Measurements from ENCODE around the gene PNMT. TPM values are rescaled to one million over a fixed set of nuclear protein-coding genes. Genes with fewer than 3 reads are reported as not detected.

The PNMT gene
- total and polyA plus RNA-seq, 2 of the 13 experiments (the other 11 are each of a cell fraction or from before 2014, with no cell fraction given), result 0.25 TPM; not detected in 1

DNA sequence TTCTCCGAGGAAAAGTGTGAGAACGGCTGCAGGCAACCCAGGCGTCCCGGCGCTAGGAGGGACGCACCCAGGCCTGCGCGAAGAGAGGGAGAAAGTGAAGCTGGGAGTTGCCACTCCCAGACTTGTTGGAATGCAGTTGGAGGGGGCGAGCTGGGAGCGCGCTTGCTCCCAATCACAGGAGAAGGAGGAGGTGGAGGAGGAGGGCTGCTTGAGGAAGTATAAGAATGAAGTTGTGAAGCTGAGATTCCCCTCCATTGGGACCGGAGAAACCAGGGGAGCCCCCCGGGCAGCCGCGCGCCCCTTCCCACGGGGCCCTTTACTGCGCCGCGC is 31.5 kb downstream of the PNMT start, which contains the start of gene ERBB2 (continued):
- TF ChIP-seq, protein P1, sequence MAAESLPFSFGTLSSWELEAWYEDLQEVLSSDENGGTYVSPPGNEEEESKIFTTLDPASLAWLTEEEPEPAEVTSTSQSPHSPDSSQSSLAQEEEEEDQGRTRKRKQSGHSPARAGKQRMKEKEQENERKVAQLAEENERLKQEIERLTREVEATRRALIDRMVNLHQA (CRISPR knock-in tag; IDR thresholded peaks at IDR 0.05), result no peak

DNA sequence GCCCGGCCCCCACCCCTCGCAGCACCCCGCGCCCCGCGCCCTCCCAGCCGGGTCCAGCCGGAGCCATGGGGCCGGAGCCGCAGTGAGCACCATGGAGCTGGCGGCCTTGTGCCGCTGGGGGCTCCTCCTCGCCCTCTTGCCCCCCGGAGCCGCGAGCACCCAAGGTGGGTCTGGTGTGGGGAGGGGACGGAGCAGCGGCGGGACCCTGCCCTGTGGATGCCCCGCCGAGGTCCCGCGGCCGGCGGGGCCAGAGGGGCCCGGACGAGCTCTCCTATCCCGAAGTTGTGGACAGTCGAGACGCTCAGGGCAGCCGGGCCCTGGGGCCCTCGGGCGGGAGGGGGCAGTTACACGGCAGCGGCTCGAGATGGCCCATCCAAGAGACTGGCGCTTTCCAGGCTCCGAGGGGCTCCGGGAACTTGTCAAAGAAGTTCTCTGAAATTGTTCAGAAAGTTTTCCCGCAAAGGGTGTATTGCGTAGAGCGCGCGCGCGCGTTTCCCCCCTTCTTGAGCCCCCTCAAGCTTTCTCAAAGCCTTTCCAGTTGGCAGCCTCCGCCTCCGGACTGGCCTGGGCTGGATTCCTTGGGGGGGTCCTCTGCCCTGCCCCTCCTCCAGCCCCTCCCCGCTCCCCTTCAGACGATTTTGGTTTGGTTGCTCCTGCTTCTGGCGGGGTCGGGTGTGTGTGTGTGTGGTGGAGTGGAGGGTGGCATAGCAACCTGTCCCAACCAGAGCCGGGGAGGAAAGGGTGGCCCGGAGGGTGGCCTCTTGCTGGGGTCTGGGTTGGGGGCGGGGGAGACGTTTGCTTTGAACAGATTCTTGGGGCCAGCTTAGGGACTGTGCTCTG is 32.1 kb downstream of the PNMT start:
- Histone ChIP-seq H3K4me1 (ENCODE audit: insufficient read depth, low read length) (peaks cover 78% of the 10 kb centered on the region), H3K79me2 (ENCODE audit: insufficient read depth, low read length) (peaks cover 59% of the 10 kb centered on the region)
- no TSS peak for BruUV-seq (replicated peaks)
- TF ChIP-seq, protein P2, sequence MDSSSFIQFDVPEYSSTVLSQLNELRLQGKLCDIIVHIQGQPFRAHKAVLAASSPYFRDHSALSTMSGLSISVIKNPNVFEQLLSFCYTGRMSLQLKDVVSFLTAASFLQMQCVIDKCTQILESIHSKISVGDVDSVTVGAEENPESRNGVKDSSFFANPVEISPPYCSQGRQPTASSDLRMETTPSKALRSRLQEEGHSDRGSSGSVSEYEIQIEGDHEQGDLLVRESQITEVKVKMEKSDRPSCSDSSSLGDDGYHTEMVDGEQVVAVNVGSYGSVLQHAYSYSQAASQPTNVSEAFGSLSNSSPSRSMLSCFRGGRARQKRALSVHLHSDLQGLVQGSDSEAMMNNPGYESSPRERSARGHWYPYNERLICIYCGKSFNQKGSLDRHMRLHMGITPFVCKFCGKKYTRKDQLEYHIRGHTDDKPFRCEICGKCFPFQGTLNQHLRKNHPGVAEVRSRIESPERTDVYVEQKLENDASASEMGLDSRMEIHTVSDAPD (CRISPR knock-in tag; IDR thresholded peaks at IDR 0.05), result 0 out of 2 replicates have a peak, but pooled peaks have one; percentile 26
- TF ChIP-seq MAFF (IDR thresholded peaks at IDR 0.05; ENCODE audit: low read depth, low read length), result no peak
- no peak for TF ChIP-seq ZNF749 (CRISPR knock-in tag; IDR thresholded peaks at IDR 0.05; ENCODE audit: borderline replicate concordance)
- TF ChIP-seq SRSF9 (IDR thresholded peaks at IDR 0.05; ENCODE audit: borderline replicate concordance, insufficient read depth, low read depth, low read length, poor library complexity, severe bottlenecking), result no peak
- TF ChIP-seq, protein P3, sequence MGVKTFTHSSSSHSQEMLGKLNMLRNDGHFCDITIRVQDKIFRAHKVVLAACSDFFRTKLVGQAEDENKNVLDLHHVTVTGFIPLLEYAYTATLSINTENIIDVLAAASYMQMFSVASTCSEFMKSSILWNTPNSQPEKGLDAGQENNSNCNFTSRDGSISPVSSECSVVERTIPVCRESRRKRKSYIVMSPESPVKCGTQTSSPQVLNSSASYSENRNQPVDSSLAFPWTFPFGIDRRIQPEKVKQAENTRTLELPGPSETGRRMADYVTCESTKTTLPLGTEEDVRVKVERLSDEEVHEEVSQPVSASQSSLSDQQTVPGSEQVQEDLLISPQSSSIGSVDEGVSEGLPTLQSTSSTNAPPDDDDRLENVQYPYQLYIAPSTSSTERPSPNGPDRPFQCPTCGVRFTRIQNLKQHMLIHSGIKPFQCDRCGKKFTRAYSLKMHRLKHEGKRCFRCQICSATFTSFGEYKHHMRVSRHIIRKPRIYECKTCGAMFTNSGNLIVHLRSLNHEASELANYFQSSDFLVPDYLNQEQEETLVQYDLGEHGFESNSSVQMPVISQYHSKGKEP (CRISPR knock-in tag; IDR thresholded peaks at IDR 0.05), result 0 out of 2 replicates have a peak, but pooled peaks have one; percentile 17
- no peak for TF ChIP-seq TCF12 (IDR thresholded peaks at IDR 0.05)
- peak; percentile 67 for TF ChIP-seq TCF12 (CRISPR knock-in tag; IDR thresholded peaks at IDR 0.05)
- TF ChIP-seq, protein P4, sequence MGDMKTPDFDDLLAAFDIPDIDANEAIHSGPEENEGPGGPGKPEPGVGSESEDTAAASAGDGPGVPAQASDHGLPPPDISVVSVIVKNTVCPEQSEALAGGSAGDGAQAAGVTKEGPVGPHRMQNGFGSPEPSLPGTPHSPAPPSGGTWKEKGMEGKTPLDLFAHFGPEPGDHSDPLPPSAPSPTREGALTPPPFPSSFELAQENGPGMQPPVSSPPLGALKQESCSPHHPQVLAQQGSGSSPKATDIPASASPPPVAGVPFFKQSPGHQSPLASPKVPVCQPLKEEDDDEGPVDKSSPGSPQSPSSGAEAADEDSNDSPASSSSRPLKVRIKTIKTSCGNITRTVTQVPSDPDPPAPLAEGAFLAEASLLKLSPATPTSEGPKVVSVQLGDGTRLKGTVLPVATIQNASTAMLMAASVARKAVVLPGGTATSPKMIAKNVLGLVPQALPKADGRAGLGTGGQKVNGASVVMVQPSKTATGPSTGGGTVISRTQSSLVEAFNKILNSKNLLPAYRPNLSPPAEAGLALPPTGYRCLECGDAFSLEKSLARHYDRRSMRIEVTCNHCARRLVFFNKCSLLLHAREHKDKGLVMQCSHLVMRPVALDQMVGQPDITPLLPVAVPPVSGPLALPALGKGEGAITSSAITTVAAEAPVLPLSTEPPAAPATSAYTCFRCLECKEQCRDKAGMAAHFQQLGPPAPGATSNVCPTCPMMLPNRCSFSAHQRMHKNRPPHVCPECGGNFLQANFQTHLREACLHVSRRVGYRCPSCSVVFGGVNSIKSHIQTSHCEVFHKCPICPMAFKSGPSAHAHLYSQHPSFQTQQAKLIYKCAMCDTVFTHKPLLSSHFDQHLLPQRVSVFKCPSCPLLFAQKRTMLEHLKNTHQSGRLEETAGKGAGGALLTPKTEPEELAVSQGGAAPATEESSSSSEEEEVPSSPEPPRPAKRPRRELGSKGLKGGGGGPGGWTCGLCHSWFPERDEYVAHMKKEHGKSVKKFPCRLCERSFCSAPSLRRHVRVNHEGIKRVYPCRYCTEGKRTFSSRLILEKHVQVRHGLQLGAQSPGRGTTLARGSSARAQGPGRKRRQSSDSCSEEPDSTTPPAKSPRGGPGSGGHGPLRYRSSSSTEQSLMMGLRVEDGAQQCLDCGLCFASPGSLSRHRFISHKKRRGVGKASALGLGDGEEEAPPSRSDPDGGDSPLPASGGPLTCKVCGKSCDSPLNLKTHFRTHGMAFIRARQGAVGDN (CRISPR knock-in tag; IDR thresholded peaks at IDR 0.05), result peak; percentile 72; the same call in 1 of the 2 replicates
- no peak for TF ChIP-seq ZFP1 (CRISPR knock-in tag; IDR thresholded peaks at IDR 0.05)
- TF ChIP-seq, protein P5, sequence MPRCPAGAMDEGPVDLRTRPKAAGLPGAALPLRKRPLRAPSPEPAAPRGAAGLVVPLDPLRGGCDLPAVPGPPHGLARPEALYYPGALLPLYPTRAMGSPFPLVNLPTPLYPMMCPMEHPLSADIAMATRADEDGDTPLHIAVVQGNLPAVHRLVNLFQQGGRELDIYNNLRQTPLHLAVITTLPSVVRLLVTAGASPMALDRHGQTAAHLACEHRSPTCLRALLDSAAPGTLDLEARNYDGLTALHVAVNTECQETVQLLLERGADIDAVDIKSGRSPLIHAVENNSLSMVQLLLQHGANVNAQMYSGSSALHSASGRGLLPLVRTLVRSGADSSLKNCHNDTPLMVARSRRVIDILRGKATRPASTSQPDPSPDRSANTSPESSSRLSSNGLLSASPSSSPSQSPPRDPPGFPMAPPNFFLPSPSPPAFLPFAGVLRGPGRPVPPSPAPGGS (CRISPR knock-in tag; IDR thresholded peaks at IDR 0.05), result peak; percentile 44; the same call in 1 of the 2 replicates

More for the DNA sequence above, 32.1 kb downstream of the PNMT start:
- Histone ChIP-seq H3K4me2 (ENCODE audit: low read depth, low read length) (peak overlapping the region; percentile 92), H2AFZ (ENCODE audit: low read length) (no peak overlapping the region), H3K36me3 (replicated peaks in 1 of 2; ENCODE audit: control insufficient read depth in 1 of 2, insufficient read depth in 2 of 2, low read length in 2 of 2) (peaks cover 2 to 3% of the 10 kb centered on the region in 2 experiments; a peak in 2 of 5 replicates), H3K27ac (ENCODE audit: extremely low read length, insufficient read depth, low read length) (peak overlapping the region; percentile 78), H3K4me3 (replicated peaks in 1 of 3; ENCODE audit: insufficient read depth in 1 of 3, low read depth in 2 of 3, low read length in 3 of 3) (peak overlapping the region; percentile 90 to 94 (median 90)), H4K20me1 (ENCODE audit: insufficient read depth, low read length) (peaks cover 6% of the 10 kb centered on the region; the same call in 1 of the 2 replicates), H3K9me3 (ENCODE audit: low read length) (no peaks in the 10 kb centered on the region), H3K27me3 (ENCODE audit: control insufficient read depth in 1 of 2, insufficient read depth in 2 of 2, low read length in 2 of 2) (no peaks in the 10 kb centered on the region), H3K9ac (ENCODE audit: insufficient read depth, low read depth, low read length) (peak overlapping the region; percentile 88)
- CTCF ChIA-PET (ENCODE audit: low intra/inter-chr PET ratio, low total read pairs), result interaction anchor here (0.6 kb wide), 1 partner anchor 225 kb away, joined by 3 read pairs; no protein-coding TSS in a partner anchor
- peak; percentile 11 for ATAC-seq
- intact Hi-C loops (cut with micrococcal nuclease; ENCODE audit: unreplicated experiment), result no loop called here
- WGBS (ENCODE audit: low lambda C conversion rate), result under 1% methylated on average over 38 of the region's 57 CpGs
- no peak for DNase-seq (ENCODE audit: low spot score)
- in situ Hi-C loops (cut with HindIII; ENCODE audit: extremely low pct_ligation_motif_present, low pct_unique_long_range_greater_than_20kb), result no loop called here
- FAIRE-seq, result no peak
- POLR2A ChIA-PET, result interaction anchor here (0.6 to 6.6 kb wide), 18 partner anchors 12 to 398 kb away, joined by 3 to 118 read pairs (median 8); partner anchors contain the start of genes GRB7, MIEN1, PGAP3 and STARD3
